HG02884 (cell line): Measurements from ENCODE around the gene SCGB3A2.

Source experiments
- ATAC-seq: cut with Tn5 transposase; IDR thresholded peaks from one replicate; pipeline ENCODE4 v1.9.1; 2021; ENCODE audit warnings: mild to moderate bottlenecking, moderate library complexity; ENCODE audit not compliant: unreplicated experiment

The SCGB3A2 gene, protein sequence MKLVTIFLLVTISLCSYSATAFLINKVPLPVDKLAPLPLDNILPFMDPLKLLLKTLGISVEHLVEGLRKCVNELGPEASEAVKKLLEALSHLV

DNA sequence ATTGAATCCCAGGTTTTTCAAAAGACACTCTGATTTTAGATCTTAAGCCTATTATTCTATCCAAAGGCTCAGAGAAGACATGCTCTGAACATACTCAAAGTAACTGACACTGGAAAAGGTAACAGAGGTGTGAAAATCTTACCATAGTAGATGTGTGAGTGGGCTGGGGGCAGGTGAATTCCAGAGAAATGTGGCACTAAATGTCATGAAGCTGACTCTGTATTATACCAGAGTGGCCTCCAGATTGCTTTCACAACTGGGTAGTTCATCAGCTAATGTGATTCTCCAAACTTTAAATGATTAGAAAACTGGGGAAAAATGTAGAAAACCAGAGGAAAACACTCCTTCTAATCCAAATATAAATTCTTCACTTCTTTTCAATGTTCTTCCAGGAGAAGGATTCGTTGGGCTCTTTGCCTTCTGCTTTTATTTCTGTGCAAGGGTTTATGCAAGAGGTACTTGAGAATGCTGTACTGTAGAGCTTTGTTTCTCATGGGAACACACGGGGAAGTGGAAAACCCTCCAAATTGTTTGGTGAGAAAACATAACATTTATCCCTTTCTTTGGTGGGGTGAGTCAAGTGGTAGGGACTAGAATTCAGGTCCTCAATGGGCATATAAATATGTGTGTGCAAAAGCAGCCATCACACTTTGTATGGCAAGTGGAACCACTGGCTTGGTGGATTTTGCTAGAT is at the start of gene SCGB3A2:
Gene SCGB3A2 (plus strand): TSS at position 646 of the 694 bp plus-strand sequence. CDS start 93 bp downstream, outside the sequence.
- no peak for ATAC-seq

DNA sequence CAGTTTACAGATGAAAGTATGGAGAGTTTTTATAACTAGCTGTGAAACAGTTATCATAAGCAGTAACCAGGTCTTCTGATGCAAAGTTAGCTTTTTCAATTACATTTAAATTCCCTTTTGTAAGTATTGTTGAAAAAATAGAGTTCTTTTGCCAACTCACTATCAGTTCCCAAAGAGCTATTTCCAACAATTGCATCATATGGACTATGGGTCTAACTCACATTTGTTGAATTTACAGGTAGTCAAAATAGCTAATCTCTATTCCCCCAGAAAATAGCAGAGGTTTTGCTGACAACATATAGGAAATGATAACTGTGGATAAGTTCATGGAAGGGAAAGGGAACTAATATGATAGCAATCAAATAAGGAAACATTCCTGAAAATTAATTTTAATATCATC is 48.5 kb upstream of the SCGB3A2 start:
- no peak for ATAC-seq

DNA sequence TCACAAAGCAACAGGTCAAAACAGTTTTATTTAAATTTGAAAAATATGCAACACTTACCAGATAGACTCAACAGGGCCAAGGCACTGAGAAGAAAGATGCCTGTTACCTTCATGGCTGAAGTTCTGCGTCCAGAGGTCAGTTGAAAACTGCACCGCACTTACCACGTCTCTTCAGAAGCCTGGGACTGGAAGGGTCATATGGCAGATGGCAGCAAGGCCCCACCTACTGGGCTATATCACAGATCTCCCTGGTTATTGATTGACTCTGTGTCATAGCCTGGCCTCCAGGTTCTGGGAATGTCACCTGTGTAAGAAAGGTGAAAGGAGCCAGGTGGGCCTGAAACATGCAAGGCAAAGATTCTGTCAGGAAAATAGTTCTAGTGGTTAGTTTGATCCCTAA is 47.0 kb upstream of the SCGB3A2 start, which contains the start of gene SPINK1:
Gene SPINK1 (minus strand): TSS at position 207 of the 400 bp plus-strand sequence. CDS start 94 bp downstream, at position 113.
- no peak for ATAC-seq

DNA sequence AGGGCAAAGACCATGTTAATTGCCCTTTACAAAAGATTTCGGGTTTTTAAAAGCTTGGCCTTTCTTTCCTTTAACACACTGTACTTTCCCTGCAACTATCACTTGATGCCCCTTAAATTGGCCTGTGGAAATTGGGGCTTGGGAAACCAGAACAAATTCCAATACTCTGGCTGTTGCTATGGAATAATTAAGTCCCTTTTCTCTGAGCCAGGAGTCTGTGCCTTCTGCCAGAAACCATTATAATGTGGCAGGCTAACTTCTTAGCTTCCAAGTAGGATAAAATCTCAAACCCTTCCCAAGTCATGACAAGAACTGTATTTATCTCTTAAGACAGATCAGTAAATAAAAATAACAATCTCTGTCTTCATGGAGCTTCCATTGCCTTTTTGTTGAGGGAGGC is 46.0 kb upstream of the SCGB3A2 start:
- ATAC-seq, result no peak

DNA sequence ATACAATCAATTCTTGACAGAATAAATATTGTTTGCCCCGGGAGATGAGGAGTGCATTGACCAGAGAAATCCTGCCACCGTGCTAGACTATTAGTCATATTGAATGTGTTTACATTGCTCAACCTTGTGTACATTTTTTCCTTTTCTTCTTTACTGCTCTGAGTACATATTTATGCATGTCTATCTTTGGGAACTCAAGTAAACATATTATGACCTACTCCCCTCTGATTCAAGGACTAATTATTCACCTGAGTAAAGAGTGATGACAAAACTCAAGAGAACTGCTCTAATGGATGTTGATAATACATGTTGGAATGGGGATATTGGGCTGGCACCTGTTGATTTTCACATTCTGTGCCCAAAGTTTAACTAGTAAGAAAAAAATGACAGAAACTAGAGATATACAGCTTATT is 43.1 kb upstream of the SCGB3A2 start:
- ATAC-seq, result no peak

DNA sequence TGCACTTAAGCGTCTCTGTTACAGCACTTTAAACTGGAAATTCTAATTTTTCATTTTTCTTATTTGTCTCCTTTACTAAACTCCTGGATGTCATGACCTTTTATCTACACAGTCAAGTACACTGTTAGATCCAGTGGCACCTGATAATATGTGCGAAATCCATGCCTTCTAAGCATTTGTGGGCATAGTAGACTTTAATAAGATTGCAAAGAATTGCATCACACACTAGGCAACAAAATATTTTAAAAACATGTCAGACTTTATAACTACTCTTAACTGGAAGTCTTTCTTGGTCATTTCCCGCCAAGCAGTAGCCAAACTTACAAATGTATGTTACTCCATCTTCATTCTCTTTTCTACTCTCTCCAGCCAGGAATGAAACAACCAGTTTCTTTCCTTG is 42.1 kb upstream of the SCGB3A2 start:
- ATAC-seq, result no peak

DNA sequence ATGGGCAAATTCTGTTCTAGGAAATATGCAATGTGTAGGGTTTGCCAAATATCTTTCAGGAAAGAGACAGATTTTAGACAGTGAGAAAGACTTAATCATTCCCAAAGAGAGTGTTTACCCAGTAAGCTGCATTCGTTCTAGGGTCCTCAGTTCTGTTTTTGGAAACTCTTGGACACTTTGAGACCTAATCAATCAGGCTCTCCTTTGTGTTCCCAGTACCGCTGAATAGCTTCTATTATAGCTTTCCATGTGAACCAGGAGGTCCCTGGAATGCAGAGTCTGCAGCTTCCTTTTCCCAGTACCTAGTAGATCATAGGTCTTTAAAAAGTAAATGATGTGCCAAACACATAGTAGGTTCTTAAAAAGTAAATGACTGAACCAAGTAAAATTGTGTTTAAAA is 35.6 kb upstream of the SCGB3A2 start:
- ATAC-seq, result no peak

DNA sequence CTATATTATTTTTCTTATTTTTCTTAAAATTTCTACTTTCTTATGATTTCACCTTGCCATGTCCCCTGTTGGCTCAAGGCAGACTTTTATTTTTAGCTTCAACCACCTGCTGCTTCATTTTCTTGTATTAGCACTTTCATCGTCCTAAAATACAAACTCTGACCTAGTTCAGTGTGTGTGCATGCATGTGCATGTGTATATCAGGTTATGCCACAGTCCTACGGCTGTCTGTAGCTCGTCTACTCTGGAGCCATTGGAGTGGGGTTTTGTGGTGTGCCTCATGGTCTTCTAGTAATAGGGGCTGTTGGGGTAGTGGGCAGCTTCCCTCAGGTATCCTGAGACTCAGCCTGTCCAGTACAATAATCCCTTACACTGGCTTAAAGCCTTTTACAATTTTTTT is 33.7 kb upstream of the SCGB3A2 start:
- no peak for ATAC-seq

DNA sequence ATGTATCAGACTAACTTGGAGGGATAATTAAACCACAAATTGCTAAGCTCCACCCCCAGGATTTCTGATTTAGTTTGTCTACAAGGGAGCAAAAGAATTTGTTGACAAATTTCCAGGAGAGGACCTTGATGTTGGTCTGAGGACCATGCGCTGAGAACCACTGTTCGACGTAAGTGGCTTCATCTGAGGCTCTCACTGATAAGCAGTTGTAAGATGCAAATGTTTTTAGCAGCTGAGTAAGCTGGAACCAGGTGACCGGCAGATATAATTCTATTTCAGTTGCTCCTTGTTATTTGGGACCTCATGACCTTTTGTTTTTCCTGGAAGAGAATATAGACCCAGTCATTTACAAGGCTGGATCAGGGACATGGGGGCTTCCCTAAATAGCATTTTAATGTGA is 32.9 kb upstream of the SCGB3A2 start:
- ATAC-seq, result no peak

DNA sequence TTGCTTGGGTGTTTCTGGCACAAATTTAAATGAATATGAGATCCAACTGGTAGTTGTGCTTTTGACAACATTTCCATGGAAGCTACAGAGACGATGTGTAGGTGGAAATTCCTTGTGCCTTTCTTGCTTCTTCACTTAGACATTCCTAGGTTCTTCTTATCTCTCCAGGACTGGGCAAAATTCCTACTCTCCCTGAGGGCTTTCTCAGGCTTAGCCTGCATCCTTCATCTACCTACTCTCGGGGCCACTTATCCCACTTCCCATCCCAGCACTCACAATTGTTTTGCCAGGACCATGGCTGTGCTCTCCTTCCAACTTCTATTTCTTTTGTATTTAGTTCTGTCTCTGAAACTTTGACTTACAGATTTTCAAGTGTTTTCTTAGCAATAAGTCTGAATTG is 29.3 kb upstream of the SCGB3A2 start:
- ATAC-seq, result no peak

DNA sequence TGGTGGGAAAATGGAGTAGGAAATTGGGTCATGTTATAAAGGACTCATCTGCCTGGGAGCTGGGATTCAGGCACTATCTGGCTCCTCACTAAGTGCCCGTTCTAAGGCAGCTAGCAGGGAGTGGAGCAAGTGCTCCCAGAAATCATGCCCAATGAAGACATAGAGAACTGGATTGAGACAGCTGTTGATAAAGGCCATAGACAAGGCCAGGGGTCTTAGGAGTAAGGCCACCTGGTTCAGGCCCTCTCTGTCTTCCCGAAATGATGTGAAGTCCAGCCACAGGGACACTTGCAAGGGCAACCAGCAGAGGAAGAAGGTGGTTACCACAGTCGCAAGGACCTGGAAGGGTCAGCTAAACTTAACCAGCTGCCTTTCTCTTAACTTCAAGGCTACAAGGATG is 26.9 kb upstream of the SCGB3A2 start:
- ATAC-seq, result no peak

DNA sequence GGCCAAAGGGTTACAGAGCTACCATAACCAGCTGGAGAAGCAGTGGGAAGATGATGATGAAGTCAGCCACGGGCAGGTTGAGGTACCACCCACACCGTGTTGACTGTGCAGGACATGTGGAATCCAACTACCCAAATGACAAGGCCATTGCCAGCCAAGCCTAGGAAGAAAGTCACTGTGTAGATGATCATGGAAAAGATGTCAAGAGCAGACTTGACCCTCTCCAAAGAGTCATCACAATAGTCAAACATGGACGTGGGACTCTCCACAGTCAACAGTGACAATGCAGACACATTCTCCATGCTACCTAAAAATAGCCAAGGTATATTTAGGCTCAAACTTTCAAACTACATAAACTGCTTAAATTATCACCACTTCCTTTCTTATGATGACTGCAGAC is 26.1 kb upstream of the SCGB3A2 start:
- no peak for ATAC-seq

DNA sequence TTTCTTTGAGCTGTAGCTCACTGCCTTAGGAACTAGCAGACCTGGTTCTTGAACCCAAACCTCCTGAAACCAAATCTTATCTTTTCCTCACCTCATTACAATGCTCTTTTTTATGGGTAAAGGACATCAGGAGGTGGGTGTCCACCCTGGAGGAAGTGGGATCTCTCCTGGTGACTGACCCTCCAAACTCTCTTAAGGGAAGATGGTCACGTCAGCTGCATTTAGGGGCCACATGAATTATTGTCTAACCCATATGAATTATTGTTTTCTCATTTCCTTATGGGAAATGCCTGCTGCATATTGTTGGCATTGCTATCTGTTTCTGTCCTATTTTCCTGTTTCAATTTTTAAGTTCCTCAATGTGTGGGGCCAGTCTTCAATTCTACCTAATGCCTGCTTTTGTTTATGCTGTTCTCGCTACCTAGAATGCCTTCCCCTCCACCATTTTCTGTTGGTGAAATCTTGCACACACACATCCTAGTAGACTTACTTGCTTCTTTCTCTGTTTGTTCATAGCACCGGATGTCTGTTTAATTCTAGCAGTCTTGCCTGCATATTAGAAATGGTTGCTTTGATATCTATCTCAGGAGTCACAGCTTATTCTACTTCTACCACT is 25.0 kb upstream of the SCGB3A2 start:
- no peak for ATAC-seq

DNA sequence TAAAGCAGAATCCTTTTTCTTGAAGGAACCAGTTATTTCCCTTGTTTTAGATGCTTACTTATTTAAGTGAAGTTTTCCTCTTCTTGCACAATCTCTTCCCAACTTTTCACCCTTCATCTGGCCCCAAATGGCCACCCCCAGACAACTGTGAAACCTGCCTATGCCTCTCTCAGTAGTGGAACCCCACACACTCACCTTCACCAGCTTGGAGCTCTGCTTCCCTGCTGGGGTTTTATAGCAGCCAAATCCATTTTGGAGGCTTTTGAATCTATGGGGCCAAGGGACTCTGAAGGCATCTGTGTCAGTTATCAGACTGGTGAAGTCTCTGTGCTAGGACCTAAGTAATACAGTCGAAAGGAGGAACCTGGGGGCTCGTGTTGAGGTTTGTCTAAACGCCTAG is 24.2 kb upstream of the SCGB3A2 start:
- ATAC-seq, result no peak

DNA sequence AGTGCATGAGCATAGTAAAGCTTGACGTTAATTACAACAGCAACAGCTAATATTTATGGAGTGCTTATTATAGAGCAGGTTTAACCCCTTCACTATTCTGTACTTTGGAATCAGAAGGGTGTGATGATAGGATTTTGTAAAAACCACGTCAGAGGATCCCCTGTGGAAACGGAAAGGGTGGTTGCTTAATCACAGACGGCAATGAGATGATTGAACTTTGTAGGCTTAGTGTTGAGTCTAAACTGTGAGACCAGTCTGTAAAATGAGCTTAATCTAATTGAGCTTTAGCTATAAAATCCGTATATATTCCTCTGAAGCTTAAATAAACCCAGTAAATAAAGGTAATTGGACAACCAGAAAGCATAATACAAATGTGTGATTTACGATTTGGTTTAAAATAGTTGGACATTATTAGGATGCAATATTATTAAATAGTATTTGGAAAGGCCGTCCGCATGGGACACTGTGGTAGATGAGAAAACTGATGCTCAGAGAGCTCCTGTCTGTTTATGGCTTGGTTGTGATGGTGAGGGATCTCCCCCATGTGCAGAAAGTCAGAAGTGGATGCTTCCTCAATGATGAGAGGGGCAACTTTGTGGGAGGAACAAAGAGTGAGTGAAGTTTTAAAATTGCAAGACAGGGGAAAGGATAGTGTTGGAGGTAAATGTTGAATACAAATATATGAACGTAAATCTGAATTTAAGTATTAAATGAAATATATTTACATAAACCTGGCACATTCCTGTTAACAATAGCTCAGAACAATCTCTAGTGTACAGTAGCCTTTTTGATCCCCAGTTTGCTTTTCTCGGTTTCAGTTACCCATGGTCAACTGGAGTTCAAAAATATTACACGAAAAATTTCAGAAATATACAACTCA is 23.4 kb upstream of the SCGB3A2 start:
- ATAC-seq, result no peak

DNA sequence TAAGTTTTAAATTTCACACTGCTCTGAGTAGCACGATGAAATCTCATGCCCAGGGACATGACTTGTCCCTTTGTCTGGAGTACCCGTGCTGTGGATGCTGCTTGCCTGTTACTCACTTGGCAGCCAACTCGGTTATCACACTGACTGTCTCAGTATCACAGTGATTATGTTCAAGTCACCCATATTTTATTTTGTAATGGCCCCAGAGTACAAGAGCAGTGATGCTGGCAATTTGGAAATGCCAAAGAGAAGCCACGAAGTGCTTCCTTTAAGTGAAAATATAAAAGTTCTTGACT is 22.8 kb upstream of the SCGB3A2 start:
- ATAC-seq, result no peak

DNA sequence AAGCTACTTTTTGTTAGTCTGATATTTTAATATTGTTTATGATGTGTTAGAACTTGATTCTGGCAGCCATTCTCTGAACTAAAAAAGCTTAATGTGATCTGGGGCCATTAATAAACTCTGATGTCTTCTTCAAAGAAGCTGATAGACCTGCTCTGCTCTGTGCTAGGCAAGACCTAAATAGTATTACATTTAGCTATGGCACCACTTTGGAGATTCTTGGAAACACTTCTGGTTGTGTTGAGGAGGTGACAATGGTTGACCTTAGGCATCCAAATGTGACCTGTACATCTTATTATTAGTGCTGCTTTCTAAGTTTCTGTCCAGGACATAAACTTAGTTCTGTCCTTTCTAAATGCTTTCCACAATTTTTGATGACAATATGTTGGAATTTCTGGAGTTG is 21.7 kb upstream of the SCGB3A2 start:
- no peak for ATAC-seq

DNA sequence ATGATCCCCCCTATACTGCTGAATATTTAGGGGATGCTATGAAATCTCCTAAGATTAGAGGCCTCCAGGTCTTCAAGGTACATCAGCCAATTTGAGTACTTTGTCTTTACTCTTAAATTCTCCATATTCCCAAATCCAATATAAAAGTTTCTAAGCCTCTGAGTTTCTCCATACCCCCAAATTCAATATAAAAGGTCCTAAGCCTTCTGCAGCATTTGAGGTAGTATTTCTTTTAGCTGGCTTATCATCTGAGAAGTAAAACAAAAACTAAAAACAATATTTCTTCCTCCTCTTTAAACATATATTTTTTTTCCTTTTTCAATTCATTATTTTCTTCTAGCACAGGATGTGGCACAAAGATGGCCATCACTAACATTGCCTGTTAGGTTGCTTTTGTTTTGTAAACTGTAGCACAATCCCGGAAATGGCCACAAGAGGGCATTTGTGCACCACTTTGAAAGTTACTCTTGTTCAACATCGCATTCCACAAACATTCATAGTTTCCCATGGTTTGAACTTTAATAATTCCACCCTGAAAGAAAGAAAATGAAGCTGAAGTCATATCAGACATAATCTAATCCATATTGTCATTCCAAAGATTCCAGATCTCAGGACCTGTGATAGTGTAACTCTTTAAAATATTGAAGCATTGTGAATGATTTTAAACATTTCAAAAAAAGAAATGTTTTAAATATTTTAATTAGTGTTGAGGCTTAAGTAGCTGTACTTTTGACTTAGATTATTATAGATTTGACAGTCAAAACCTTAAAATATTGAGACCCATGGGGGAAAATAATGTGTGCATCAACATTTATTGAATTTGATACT is 21.0 kb upstream of the SCGB3A2 start:
- peak; percentile 88 for ATAC-seq

DNA sequence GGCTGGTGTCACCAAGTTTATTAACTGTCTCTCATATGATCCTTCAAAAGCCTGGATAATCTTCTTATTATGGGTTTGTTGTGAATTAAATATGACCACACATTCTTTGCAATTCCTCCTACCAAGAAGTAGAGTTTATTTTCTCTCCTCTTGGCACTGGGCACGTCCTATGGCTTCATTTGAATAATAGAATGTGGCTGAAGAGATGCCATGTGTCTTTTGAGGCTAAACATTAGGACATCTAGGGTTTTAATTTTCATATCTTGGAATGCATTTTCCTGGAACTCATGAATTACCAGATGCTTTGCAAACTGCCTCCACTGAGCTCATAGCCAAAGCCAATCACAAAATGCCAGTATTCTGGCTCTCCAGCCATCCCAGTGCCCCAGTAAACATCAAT is 19.9 kb upstream of the SCGB3A2 start:
- no peak for ATAC-seq

DNA sequence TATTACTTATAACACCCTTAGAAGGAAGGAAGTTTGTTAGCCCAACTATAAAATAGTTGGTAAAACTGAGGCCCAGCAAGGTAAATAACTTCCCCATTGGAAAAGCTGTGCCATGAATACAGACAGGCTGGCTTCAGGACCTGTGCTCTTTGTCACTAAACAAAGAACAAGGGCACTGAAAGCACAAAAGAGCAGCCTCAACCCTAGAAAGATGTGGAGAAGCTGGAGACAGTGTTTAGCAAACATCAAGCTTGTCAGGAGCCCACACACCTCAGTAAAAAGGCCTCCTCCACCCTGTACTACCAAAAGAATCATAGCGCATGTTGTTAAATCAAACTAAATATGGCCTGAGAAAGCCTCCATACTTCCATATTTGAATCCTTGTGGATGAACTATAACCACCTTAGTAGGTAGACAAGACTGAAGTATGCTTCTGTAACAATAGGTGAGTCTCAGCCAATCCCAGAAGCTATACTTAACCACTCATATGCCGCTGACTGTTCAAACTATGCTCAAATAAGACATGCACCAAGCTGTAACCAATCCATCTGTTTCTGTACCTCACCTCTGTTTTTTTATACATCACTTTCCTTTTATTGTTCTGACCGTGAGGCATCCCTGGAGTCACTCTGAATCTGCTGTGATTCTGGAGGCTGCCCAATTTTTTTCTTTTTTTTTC is 18.4 kb upstream of the SCGB3A2 start:
- no peak for ATAC-seq
